Upper lobe of left lung (tissue), 4 donors: ENCODE results near the gene FNDC3B.

ENCODE experiments used
- EP300 ChIP-seq, 4 donors: sonication (generic); formaldehyde crosslinking; IDR thresholded peaks; one replicate each; pipeline ENCODE4 v1.5.1; 2017; ENCODE audit warnings: antibody characterized with exemption in 4 of 4, control low read depth in 2 of 4
- POLR2A ChIP-seq, 4 donors: fragments of 450-650 bp; IDR thresholded peaks; one replicate each; pipeline ENCODE4 v1.5.1; 2016 to 2017; ENCODE audit warnings: antibody characterized with exemption in 4 of 4, mild to moderate bottlenecking in 2 of 4
- POLR2AphosphoS5 ChIP-seq, 2 donors: sonication (generic); formaldehyde crosslinking; IDR thresholded peaks; one replicate each; pipeline ENCODE4 v1.5.1; 2017; ENCODE audit warnings: antibody characterized with exemption in 2 of 2
- TF ChIP-seq, protein P1 (sequence below), 6 experiments: fragments of 450-650 bp in 4 of 6; fragments of 200-600 bp in 2 of 6; sonication (generic) in 2 of 6; IDR thresholded peaks; one replicate each; pipeline ENCODE4 v1.5.1; 2016 to 2019; ENCODE audit warnings: antibody characterized with exemption in 6 of 6

DNA sequence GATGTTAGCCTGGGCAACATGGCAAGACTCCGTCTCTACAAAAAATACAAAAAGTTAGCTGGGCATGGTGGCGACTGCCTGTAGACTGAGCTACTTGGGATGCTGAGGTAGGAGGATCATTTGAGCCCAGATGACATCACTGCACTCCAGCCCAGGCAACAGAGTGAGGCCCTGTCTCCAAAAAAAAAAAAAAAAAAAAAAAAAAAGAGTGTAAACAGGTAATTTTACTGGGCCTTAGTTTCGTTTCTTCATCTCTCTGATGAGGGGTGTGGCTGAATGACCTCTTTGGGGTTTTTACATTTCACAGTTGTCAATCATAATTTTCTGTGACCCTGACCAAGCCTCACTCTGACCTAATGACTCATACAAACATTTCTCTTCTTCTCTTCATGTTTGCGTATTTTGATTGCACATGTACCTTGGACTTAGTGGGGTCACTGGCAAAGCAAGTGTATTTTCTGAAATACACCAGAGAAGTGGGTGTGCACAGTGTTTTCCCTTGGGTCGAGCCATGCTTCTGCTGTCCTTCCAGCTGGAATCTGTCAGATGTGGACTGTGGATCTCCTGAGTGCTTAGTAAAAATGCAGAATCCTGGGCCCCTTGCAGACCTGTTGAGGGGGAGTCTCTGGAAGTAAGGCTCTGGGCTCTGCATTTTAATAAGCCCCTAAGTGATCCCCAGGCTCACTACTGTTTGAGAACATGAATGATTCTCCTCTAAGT lies 140.5 kb downstream of the FNDC3B start:
- no peak for TF ChIP-seq POLR2AphosphoS5 (IDR thresholded peaks at IDR 0.05)
- TF ChIP-seq, protein P1, sequence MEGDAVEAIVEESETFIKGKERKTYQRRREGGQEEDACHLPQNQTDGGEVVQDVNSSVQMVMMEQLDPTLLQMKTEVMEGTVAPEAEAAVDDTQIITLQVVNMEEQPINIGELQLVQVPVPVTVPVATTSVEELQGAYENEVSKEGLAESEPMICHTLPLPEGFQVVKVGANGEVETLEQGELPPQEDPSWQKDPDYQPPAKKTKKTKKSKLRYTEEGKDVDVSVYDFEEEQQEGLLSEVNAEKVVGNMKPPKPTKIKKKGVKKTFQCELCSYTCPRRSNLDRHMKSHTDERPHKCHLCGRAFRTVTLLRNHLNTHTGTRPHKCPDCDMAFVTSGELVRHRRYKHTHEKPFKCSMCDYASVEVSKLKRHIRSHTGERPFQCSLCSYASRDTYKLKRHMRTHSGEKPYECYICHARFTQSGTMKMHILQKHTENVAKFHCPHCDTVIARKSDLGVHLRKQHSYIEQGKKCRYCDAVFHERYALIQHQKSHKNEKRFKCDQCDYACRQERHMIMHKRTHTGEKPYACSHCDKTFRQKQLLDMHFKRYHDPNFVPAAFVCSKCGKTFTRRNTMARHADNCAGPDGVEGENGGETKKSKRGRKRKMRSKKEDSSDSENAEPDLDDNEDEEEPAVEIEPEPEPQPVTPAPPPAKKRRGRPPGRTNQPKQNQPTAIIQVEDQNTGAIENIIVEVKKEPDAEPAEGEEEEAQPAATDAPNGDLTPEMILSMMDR (IDR thresholded peaks at IDR 0.05): no peak
- no peak for TF ChIP-seq POLR2A (IDR thresholded peaks at IDR 0.05)
- TF ChIP-seq EP300 (IDR thresholded peaks at IDR 0.05): no peak
